Lower leg skin (tissue), 4 donors: ENCODE data around the gene LAMP2. TPM values are rescaled to one million over a fixed set of nuclear protein-coding genes. Genes with fewer than 3 reads are reported as not detected.

ENCODE experiments used
- DNase-seq, 2 donors: peaks; one replicate each; pipeline ENCODE4 v3.0.0-alpha.2; 2019; ENCODE audit warnings: low spot score in 2 of 2
- H3K4me3 ChIP-seq: fragments of 200-600 bp; sonication (generic); 2 replicates; pipeline ENCODE4 v1.5.1; 2017; ENCODE audit warnings: mild to moderate bottlenecking, low read depth; ENCODE audit not compliant: poor library complexity, severe bottlenecking
- POLR2A ChIP-seq, 2 donors: fragments of 450-650 bp; IDR thresholded peaks; one replicate each; pipeline ENCODE4 v1.6.1; 2016 to 2017; ENCODE audit warnings: antibody characterized with exemption in 2 of 2, mild to moderate bottlenecking in 1 of 2, moderate library complexity in 1 of 2
- WGBS, 2 donors: methylation state at CpG; one replicate each; pipeline ENCODE4 v1.1.5; 2018; 5-methylcytosine and 5-hydroxymethylcytosine counted together
- intact Hi-C: fragments of 100-400 bp; cut with DNase I; formaldehyde crosslinking; loops from one replicate; pipeline ENCODE4 v1.15.0; 2023; ENCODE audit warnings: low total_unique reads
- total RNA-seq, 4 donors: library from RNA; depleted of rRNA; stranded (reverse); fragments of >200 nt; gene quantifications; one replicate each; pipeline ENCODE4 v1.1.0, GENCODE V29; 2016
- TF ChIP-seq, protein P1 (sequence below), 3 donors: fragments of 450-650 bp; IDR thresholded peaks; one replicate each; pipeline ENCODE4 v1.5.1; 2016; ENCODE audit warnings: antibody characterized with exemption in 3 of 3, mild to moderate bottlenecking in 3 of 3, moderate library complexity in 2 of 3

Gene LAMP2
- total RNA-seq, 4 donors from 2014 or later: 90.1 to 154 (median 120) TPM

DNA sequence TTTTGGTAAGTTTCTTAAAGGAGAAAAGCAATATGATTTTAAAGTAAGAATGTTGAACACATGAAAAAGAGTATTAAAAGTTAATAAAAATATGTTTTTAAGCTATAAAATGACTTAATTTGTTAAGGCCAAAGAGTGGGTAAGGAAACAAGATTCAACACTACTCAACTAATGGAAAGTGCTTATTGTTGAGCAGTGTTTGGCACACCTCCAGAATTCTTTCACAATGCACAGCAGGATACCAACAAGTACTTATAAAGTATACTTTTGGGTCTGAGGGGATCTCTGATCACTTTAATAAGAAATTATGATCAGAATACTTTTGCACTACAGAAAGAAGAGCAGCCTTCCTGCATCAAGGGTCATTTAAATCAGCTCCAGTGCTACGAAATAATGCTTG lies 5.9 kb downstream of the LAMP2 start:
- intact Hi-C loops: no loop called here

GRCh38 chrX:120462370-120462769 lies 6.7 kb downstream of the LAMP2 start:
- TF ChIP-seq, protein P1, sequence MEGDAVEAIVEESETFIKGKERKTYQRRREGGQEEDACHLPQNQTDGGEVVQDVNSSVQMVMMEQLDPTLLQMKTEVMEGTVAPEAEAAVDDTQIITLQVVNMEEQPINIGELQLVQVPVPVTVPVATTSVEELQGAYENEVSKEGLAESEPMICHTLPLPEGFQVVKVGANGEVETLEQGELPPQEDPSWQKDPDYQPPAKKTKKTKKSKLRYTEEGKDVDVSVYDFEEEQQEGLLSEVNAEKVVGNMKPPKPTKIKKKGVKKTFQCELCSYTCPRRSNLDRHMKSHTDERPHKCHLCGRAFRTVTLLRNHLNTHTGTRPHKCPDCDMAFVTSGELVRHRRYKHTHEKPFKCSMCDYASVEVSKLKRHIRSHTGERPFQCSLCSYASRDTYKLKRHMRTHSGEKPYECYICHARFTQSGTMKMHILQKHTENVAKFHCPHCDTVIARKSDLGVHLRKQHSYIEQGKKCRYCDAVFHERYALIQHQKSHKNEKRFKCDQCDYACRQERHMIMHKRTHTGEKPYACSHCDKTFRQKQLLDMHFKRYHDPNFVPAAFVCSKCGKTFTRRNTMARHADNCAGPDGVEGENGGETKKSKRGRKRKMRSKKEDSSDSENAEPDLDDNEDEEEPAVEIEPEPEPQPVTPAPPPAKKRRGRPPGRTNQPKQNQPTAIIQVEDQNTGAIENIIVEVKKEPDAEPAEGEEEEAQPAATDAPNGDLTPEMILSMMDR (IDR thresholded peaks at IDR 0.05): no peak
- TF ChIP-seq POLR2A (IDR thresholded peaks at IDR 0.05): no peak
- no peak overlapping the region for H3K4me3 ChIP-seq
- 58 to 77% methylated on average over 2 of the region's 2 CpGs for WGBS, 2 donors
- DNase-seq: no peak
- intact Hi-C loops: no loop called here

More for the DNA sequence above, 5.9 kb downstream of the LAMP2 start:
- no peak for DNase-seq
- no peak overlapping the region for H3K4me3 ChIP-seq
- WGBS, 2 donors: 65 to 67% methylated on average over 1 of the region's 1 CpG
- TF ChIP-seq, protein P1 (IDR thresholded peaks at IDR 0.05): no peak

- H3K4me3 ChIP-seq: no peak overlapping the region
- TF ChIP-seq POLR2A (IDR thresholded peaks at IDR 0.05): no peak
- TF ChIP-seq, protein P1 (IDR thresholded peaks at IDR 0.05): no peak
- no peak for DNase-seq
- intact Hi-C loops: no loop called here
Observed at GRCh38 chrX:120459309-120459708, 9.8 kb downstream of the LAMP2 start.

- WGBS, 2 donors: 5 to 9% methylated on average over 2 of the region's 2 CpGs
- no peak for DNase-seq
Observed at GRCh38 chrX:120457766-120458180, 11.3 kb downstream of the LAMP2 start.

DNA sequence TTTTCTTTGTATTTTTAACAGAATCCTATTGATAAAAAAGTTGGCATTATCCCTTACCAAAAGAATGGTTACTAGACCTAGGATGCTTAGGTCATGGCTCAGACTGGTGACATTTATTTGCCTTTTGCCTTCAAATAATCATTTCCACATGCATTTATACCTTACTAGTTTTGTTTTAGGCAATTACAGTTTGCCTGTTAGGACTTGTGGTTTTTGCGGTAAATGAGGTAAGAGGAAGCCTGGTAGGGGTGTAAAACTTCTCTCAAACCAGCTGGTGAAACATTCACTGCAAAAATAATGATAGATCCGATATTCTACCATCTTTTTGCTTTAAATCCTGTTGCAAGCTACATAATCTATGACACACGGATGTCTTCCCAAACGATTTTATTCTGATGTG lies 12.1 kb downstream of the LAMP2 start:
- WGBS, 2 donors: 19 to 24% methylated on average over 4 of the region's 4 CpGs
- intact Hi-C loops: no loop called here
- TF ChIP-seq, protein P1 (IDR thresholded peaks at IDR 0.05): no peak
- TF ChIP-seq POLR2A (IDR thresholded peaks at IDR 0.05): no peak
- no peak overlapping the region for H3K4me3 ChIP-seq
- DNase-seq: no peak

More at GRCh38 chrX:120457766-120458180, 11.3 kb downstream of the LAMP2 start:
- intact Hi-C loops: no loop called here
- H3K4me3 ChIP-seq: no peak overlapping the region
- no peak for TF ChIP-seq POLR2A (IDR thresholded peaks at IDR 0.05)
- TF ChIP-seq, protein P1 (IDR thresholded peaks at IDR 0.05): no peak

DNA sequence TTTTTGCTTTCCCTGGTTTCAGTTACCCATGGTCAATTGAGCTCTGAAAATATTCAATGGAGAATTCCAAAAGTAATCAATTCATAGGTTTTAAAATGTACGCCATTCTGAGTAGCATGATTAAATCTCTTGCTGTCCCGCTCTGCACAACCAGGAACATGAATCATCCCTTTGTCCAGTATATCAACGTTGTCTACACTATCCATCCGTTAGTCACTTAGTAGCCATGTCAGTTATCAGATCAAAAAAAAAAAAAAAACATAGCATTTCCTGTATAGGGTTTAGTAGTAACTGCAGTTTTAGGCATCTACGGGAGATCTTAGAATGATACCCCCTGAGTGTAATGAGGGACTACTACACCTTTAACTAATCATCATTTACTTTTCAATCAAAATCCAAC lies 15.1 kb downstream of the LAMP2 start:
- intact Hi-C loops: no loop called here
- no peak for TF ChIP-seq POLR2A (IDR thresholded peaks at IDR 0.05)
- TF ChIP-seq, protein P1 (IDR thresholded peaks at IDR 0.05): no peak
- no peak for DNase-seq
- no peak overlapping the region for H3K4me3 ChIP-seq
- WGBS, 2 donors: 66 to 83% methylated on average over 5 of the region's 5 CpGs
